Measurements from ENCODE around the gene ELK1. TPM values are rescaled to one million over a fixed set of nuclear protein-coding genes. Genes with fewer than 3 reads are reported as not detected.

Gene ELK1
- polyA plus RNA-seq (21.2 and 31.8 TPM in 2 replicates), polyA minus RNA-seq (23.3 and 24.6 TPM in 2 replicates)

GRCh38 chrX:47650164-47651042 lies at the start of gene ELK1:
TSS of gene ELK1 (minus strand) at chrX:47650563. CDS start at chrX:47641441, 9,122 bp downstream.
- H2AFZ ChIP-seq (ENCODE audit: low read depth, low read length) = peak within 1 kb of the TSS; percentile 51
- peak within 1 kb of the TSS; percentile 78 for H3K27ac ChIP-seq (ENCODE audit: low read length)
- H3K36me3 ChIP-seq (ENCODE audit: insufficient read depth, low read length) = no peaks in the 10 kb centered on the region

More at GRCh38 chrX:47650164-47651042, at the start of gene ELK1:
- Histone ChIP-seq H3K4me2 (ENCODE audit: low read length) (peak within 1 kb of the TSS; percentile 65), H3K9ac (ENCODE audit: low read length) (peak within 1 kb of the TSS; percentile 85), H3K27me3 (ENCODE audit: insufficient read depth, low read depth, low read length) (no peaks in the 10 kb centered on the region), H4K20me1 (ENCODE audit: insufficient read depth) (no peaks in the 10 kb centered on the region), H3K9me3 (ENCODE audit: low read length) (no peaks in the 10 kb centered on the region), H3K4me3 (ENCODE audit: low read length) (peak within 1 kb of the TSS; percentile 85), H3K79me2 (replicated peaks; ENCODE audit: insufficient read depth, low read length) (peaks cover 2% of the 10 kb centered on the region), H3F3A (ENCODE audit: insufficient read depth, low read length, poor library complexity, severe bottlenecking) (no peaks in the 10 kb centered on the region), H3K9me2 (ENCODE audit: insufficient read depth, low read length) (no peaks in the 10 kb centered on the region)
- TF ChIP-seq CTCF (IDR thresholded peaks at IDR 0.05; ENCODE audit: poor library complexity, severe bottlenecking) = peak; percentile 36
- TF ChIP-seq EP300 (conservative IDR thresholded peaks at IDR 0.05; ENCODE audit: poor library complexity, severe bottlenecking) = no peak
- no peak for TF ChIP-seq TAF1 (IDR thresholded peaks at IDR 0.05; ENCODE audit: low read depth)
- no peak for TF ChIP-seq RAD21 (conservative IDR thresholded peaks at IDR 0.05)
- no peak for TF ChIP-seq SMC3 (conservative IDR thresholded peaks at IDR 0.05; ENCODE audit: poor library complexity)
- TF ChIP-seq EZH2 (IDR thresholded peaks at IDR 0.05; ENCODE audit: borderline replicate concordance, insufficient read depth, low read length, poor library complexity, severe bottlenecking) = no peak
- peak; percentile 71 for TF ChIP-seq POLR2AphosphoS5 (IDR thresholded peaks at IDR 0.05)
- no peak for TF ChIP-seq REST (IDR thresholded peaks at IDR 0.05; ENCODE audit: borderline replicate concordance)
- peak; percentile 66 for TF ChIP-seq MXI1 (conservative IDR thresholded peaks at IDR 0.05; ENCODE audit: poor library complexity, severe bottlenecking)

All from neural cell (in vitro differentiated cells).